Natural killer cell (primary cell): ENCODE data around the gene GSG1L. TPM values are rescaled to one million over a fixed set of nuclear protein-coding genes. Genes with fewer than 3 reads are reported as not detected.

ENCODE experiments used
- ATAC-seq, 3 donors: fragments of 150-1000 bp in 2 of 3; fragments of 200-7000 bp in 1 of 3; cut with Tn5 transposase; 1 replicate in 1 of 3; 2 replicates in 2 of 3; pipeline ENCODE4 v1.10.0; 2021; ENCODE audit warnings: mild to moderate bottlenecking in 2 of 3, moderate library complexity in 2 of 3
- DNase-seq, 2 donors: peaks; one replicate each; pipeline versions ENCODE4 v3.0.0 to v3.0.0-alpha.2; 2013 to 2021; ENCODE audit warnings: mixed read lengths in 1 of 2
- H3K27ac ChIP-seq: one replicate; pipeline ENCODE4 v1.5.1; 2013; ENCODE audit warnings: mild to moderate bottlenecking, low read length
- H3K27me3 ChIP-seq: one replicate; pipeline ENCODE4 v1.6.1; 2013; ENCODE audit warnings: low read length; ENCODE audit not compliant: control insufficient read depth, insufficient read depth
- H3K36me3 ChIP-seq: one replicate; pipeline ENCODE4 v1.6.1; 2013; ENCODE audit warnings: low read length; ENCODE audit not compliant: control insufficient read depth, insufficient read depth
- H3K4me1 ChIP-seq: one replicate; pipeline ENCODE4 v1.6.1; 2013; ENCODE audit warnings: low read length; ENCODE audit not compliant: control insufficient read depth, insufficient read depth
- H3K4me3 ChIP-seq: one replicate; pipeline ENCODE4 v1.5.1; 2013; ENCODE audit warnings: low read length
- H3K9me3 ChIP-seq: one replicate; pipeline ENCODE4 v1.6.1; 2013; ENCODE audit warnings: low read length; ENCODE audit not compliant: control insufficient read depth, insufficient read depth
- H3K27ac Mint-ChIP-seq, 2 donors: one replicate each; pipeline ENCODE4 v1.8.0; 2022; ENCODE audit warnings: mild to moderate bottlenecking in 2 of 2, mixed read lengths in 2 of 2, moderate library complexity in 1 of 2
- H3K27me3 Mint-ChIP-seq, 2 donors: one replicate each; pipeline ENCODE4 v1.8.0; 2022; ENCODE audit warnings: low read depth in 2 of 2, mixed read lengths in 2 of 2
- H3K36me3 Mint-ChIP-seq: one replicate; pipeline ENCODE4 v1.8.0; 2022; ENCODE audit warnings: mixed read lengths
- H3K4me1 Mint-ChIP-seq, 2 donors: one replicate each; pipeline ENCODE4 v1.8.0; 2022; ENCODE audit warnings: mixed read lengths in 2 of 2
- H3K4me3 Mint-ChIP-seq: one replicate; pipeline ENCODE4 v1.8.0; 2022; ENCODE audit warnings: mild to moderate bottlenecking, moderate library complexity, mixed read lengths
- H3K9me3 Mint-ChIP-seq, 2 donors: one replicate each; pipeline ENCODE4 v1.8.0; 2022; ENCODE audit warnings: mixed read lengths in 2 of 2
- WGBS: methylation state at CpG from one replicate; pipeline ENCODE4 v1.1.7; 2013; ENCODE audit warnings: missing lambda C conversion rate; ENCODE audit not compliant: insufficient coverage; 5-methylcytosine and 5-hydroxymethylcytosine counted together
- intact Hi-C: fragments of 100-400 bp; cut with micrococcal nuclease; formaldehyde crosslinking; loops from one replicate; pipeline ENCODE4 v1.14.2; 2022
- total RNA-seq, 4 donors: library from RNA; stranded (reverse); fragments of 120-200 nt in 1 of 4; gene quantifications; one replicate each; pipeline versions ENCODE4 v1.2.3 to v1.2.4, GENCODE V29; 2013 to 2022
- TF ChIP-seq, protein P1 (sequence below): fragments of 200-600 bp; IDR thresholded peaks from one replicate; pipeline ENCODE4 v1.8.0; 2022; ENCODE audit warnings: antibody characterized with exemption

Gene GSG1L
- total RNA-seq, 3 donors from 2014 or later (not counting 1 experiment from before 2014, with no cell fraction given): 0.25 TPM; not detected in 2

DNA sequence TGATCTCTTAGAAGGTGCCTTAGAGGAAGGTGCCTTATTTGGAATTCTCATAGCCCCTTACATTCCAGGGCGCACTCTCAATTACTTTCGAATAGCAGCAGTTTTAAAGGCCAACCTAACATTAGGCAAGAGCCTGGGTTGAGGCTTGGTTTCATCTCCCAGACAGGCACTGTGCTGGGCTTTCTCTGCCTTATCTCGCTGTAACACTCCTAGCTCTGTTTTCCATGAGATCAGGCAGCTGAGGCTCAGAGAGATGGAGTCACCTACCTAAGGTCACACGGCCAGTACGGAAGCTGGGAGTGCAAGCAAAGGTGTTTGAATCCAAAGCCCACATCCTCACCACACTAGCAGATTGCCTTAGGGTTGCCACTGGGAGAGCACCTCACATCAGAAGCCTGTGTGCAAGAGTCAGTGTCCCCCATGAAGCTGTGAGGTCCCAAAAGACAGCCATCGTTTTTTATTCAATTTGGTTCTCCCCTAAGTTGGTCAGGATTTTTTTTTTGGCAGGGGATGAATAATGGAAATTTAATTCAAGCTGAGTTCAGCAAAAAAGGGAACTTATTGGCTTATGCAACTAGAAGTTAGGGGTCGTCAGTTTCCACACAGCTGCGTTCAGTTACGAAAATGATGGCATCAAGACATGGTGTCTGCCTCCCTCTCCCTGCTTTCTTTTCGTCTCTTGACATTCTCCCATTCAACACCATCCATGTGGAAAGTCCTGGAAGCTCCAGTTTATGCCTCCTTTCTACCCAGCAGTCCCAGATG is 307.1 kb downstream of the GSG1L start:
- H3K4me1 ChIP-seq: peaks cover 5% of the 10 kb centered on the region
- Mint-ChIP-seq H3K4me1 (peaks cover 4 to 14% of the 10 kb centered on the region in 2 donors), H3K4me3 (no peak overlapping the region), H3K27ac (no peak overlapping the region), H3K9me3 (no peaks in the 10 kb centered on the region), H3K36me3 (no peaks in the 10 kb centered on the region), H3K27me3 (no peaks in the 10 kb centered on the region)
- TF ChIP-seq, protein P1, sequence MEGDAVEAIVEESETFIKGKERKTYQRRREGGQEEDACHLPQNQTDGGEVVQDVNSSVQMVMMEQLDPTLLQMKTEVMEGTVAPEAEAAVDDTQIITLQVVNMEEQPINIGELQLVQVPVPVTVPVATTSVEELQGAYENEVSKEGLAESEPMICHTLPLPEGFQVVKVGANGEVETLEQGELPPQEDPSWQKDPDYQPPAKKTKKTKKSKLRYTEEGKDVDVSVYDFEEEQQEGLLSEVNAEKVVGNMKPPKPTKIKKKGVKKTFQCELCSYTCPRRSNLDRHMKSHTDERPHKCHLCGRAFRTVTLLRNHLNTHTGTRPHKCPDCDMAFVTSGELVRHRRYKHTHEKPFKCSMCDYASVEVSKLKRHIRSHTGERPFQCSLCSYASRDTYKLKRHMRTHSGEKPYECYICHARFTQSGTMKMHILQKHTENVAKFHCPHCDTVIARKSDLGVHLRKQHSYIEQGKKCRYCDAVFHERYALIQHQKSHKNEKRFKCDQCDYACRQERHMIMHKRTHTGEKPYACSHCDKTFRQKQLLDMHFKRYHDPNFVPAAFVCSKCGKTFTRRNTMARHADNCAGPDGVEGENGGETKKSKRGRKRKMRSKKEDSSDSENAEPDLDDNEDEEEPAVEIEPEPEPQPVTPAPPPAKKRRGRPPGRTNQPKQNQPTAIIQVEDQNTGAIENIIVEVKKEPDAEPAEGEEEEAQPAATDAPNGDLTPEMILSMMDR: no peak
- no peaks in the 10 kb centered on the region for H3K27me3 ChIP-seq
- H3K4me3 ChIP-seq: no peak overlapping the region
- no peak overlapping the region for H3K27ac ChIP-seq
- H3K9me3 ChIP-seq: no peaks in the 10 kb centered on the region
- H3K36me3 ChIP-seq: no peaks in the 10 kb centered on the region
- WGBS: 72% methylated on average over 10 of the region's 10 CpGs
- no peak for DNase-seq
- intact Hi-C loops: no loop called here
- ATAC-seq: no peak

GRCh38 chr16:27754788-27755690 is 308.5 kb downstream of the GSG1L start:
- no peaks in the 10 kb centered on the region for H3K36me3 Mint-ChIP-seq

DNA sequence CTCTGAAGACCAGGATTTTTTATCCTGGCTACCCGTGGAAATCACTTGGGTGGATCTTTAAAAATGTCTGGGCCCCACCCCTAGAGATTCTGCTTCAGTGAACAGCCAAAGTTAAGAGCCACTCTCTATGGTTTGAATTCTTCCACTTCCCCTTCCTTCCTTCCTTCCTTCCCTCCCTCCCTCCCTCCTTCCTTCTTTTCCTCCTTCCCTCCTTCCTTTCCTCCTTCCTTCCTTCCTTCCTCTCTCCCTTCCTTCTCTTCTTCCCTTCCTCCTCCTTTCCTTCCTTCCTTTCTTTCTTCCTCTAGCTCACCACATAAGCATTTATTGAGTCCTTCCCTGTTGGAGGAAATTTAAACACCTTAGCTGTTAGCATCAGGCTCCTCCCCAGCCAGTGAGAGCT is 310.0 kb downstream of the GSG1L start:
- Histone ChIP-seq H3K27ac (no peak overlapping the region), H3K27me3 (no peaks in the 10 kb centered on the region), H3K36me3 (no peaks in the 10 kb centered on the region), H3K4me1 (no peaks in the 10 kb centered on the region), H3K9me3 (no peaks in the 10 kb centered on the region), H3K4me3 (no peak overlapping the region)
- peaks cover 5 to 6% of the 10 kb centered on the region in 2 donors for H3K4me1 Mint-ChIP-seq
- no peak overlapping the region for H3K27ac Mint-ChIP-seq
- intact Hi-C loops: no loop called here
- ATAC-seq: no peak
- no peak overlapping the region for H3K4me3 Mint-ChIP-seq
- 89% methylated on average over 1 of the region's 1 CpG for WGBS
- TF ChIP-seq, protein P1: no peak
- H3K36me3 Mint-ChIP-seq: no peaks in the 10 kb centered on the region
- no peaks in the 10 kb centered on the region for H3K27me3 Mint-ChIP-seq
- no peaks in the 10 kb centered on the region for H3K9me3 Mint-ChIP-seq
- DNase-seq: no peak

More at GRCh38 chr16:27754788-27755690, 308.5 kb downstream of the GSG1L start:
- Histone ChIP-seq H3K9me3 (no peaks in the 10 kb centered on the region), H3K27me3 (no peaks in the 10 kb centered on the region), H3K36me3 (no peaks in the 10 kb centered on the region), H3K27ac (no peak overlapping the region), H3K4me3 (no peak overlapping the region), H3K4me1 (peaks cover 4% of the 10 kb centered on the region)
- DNase-seq: no peak
- Mint-ChIP-seq H3K4me3 (no peak overlapping the region), H3K27me3 (no peaks in the 10 kb centered on the region), H3K4me1 (peaks cover 0 to 6% of the 10 kb centered on the region in 2 donors), H3K27ac (no peak overlapping the region), H3K9me3 (no peaks in the 10 kb centered on the region)
- 92% methylated on average over 11 of the region's 11 CpGs for WGBS
- intact Hi-C loops: no loop called here
- TF ChIP-seq, protein P1: no peak
- no peak for ATAC-seq
